ENCODE results near the gene LRBA.
"Not testable (repeated sequence)": the region's sequence is repeated elsewhere in the genome, so short reads cannot be mapped to it uniquely, and the experiment has no call there.

The LRBA gene

DNA sequence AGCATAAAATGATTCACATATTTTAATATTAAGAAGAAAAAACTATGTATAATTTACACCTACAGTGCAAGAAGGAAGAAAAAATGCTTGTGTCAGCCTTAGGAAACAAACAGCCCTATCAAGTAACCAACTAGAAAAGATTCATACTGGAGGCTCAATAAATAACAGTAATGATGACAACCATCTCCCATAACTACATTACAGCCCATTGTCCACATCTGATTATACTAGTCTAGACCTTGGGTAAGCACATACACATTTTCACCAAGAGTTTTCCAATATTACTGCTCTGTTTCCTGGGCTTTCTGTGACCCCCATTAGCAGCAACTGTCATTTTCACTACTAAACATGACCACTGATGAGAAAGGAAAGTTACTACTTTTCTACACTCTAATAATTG is 263.4 kb downstream of the LRBA start:
- H3K9ac ChIP-seq (ENCODE audit: low read length), result no peak overlapping the region
- no peaks in the 10 kb centered on the region for H3K4me1 ChIP-seq (ENCODE audit: insufficient read depth, low read length)
- H3K9me3 ChIP-seq (ENCODE audit: low read length), result no peaks in the 10 kb centered on the region
- no peak overlapping the region for H3K4me3 ChIP-seq (ENCODE audit: low read depth in 1 of 2, low read length in 2 of 2)
- H3K27ac ChIP-seq (ENCODE audit: low read depth, low read length), result no peak overlapping the region
- no peaks in the 10 kb centered on the region for H3K27me3 ChIP-seq (ENCODE audit: control insufficient read depth in 1 of 2, insufficient read depth in 2 of 2, low read length in 2 of 2)
- H3K36me3 ChIP-seq (ENCODE audit: insufficient read depth, low read length), result no peaks in the 10 kb centered on the region

DNA sequence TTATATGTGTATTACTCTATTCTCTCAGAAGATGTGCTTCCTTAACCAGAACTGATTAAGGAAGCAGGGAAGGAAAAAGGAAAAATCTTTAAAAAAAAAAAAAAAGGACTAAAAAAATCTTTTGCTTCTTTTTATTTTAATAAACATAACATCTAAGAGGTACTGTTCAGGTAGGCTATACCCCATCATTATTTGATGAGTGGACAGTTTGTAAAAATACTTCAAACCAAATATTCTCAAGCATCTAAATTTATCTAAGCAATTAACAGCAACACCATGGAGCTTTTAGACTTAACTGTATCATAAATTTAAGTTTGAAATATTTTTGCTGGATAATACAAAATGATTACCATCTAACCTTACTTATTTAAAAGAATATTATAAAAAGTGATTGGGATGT is 264.3 kb downstream of the LRBA start:
- H3K36me3 ChIP-seq (ENCODE audit: insufficient read depth, low read length), result no peaks in the 10 kb centered on the region
- no peaks in the 10 kb centered on the region for H3K27me3 ChIP-seq (ENCODE audit: control insufficient read depth in 1 of 2, insufficient read depth in 2 of 2, low read length in 2 of 2)
- H3K4me1 ChIP-seq (ENCODE audit: insufficient read depth, low read length), result no peaks in the 10 kb centered on the region
- H3K9ac ChIP-seq (ENCODE audit: low read length), result no peak overlapping the region
- H3K4me3 ChIP-seq (ENCODE audit: low read depth in 1 of 2, low read length in 2 of 2), result no peak overlapping the region
- no peak overlapping the region for H3K27ac ChIP-seq (ENCODE audit: low read depth, low read length)
- no peaks in the 10 kb centered on the region for H3K9me3 ChIP-seq (ENCODE audit: low read length)

- H3K9ac ChIP-seq (ENCODE audit: low read length), result no peak overlapping the region
- H3K4me3 ChIP-seq (ENCODE audit: low read depth in 1 of 2, low read length in 2 of 2), result no peak overlapping the region
- H3K27me3 ChIP-seq (ENCODE audit: control insufficient read depth in 1 of 2, insufficient read depth in 2 of 2, low read length in 2 of 2), result no peaks in the 10 kb centered on the region
- no peak overlapping the region for H3K27ac ChIP-seq (ENCODE audit: low read depth, low read length)
- H3K36me3 ChIP-seq (ENCODE audit: insufficient read depth, low read length), result no peaks in the 10 kb centered on the region
- no peaks in the 10 kb centered on the region for H3K4me1 ChIP-seq (ENCODE audit: insufficient read depth, low read length)
- no peaks in the 10 kb centered on the region for H3K9me3 ChIP-seq (ENCODE audit: low read length)
These were observed 268.9 kb downstream of the LRBA start for GRCh38 chr4:150746156-150746555.

DNA sequence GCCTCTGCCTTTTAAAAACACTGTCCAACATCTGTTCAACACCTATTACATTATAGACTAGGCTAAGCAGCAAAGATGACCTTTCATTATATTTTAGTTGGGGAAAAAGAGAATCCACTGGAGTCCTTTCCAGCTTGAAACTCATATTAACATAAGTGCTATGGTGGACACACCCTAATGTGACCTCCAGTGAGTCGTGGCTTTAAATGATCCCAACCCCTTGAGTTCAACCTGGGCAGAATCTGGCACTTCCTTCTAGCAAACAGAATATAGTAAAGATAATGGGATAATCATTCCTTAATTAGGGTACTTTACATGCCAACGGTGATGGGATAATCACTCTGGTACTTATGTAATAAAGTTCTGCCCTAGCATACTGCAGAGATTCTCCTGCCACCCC is 270.5 kb downstream of the LRBA start:
- Histone ChIP-seq H3K4me1 (ENCODE audit: insufficient read depth, low read length) (no peaks in the 10 kb centered on the region), H3K9ac (ENCODE audit: low read length) (no peak overlapping the region), H3K4me3 (ENCODE audit: low read depth in 1 of 2, low read length in 2 of 2) (no peak overlapping the region), H3K27ac (ENCODE audit: low read depth, low read length) (no peak overlapping the region), H3K36me3 (ENCODE audit: insufficient read depth, low read length) (no peaks in the 10 kb centered on the region), H3K9me3 (ENCODE audit: low read length) (no peaks in the 10 kb centered on the region), H3K27me3 (ENCODE audit: control insufficient read depth in 1 of 2, insufficient read depth in 2 of 2, low read length in 2 of 2) (no peaks in the 10 kb centered on the region)

GRCh38 chr4:150743564-150744342 is 271.3 kb downstream of the LRBA start:
- Histone ChIP-seq H3K9me3 (ENCODE audit: low read length) (no peaks in the 10 kb centered on the region), H3K27ac (ENCODE audit: low read depth, low read length) (no peak overlapping the region), H3K4me1 (ENCODE audit: insufficient read depth, low read length) (no peaks in the 10 kb centered on the region), H3K9ac (ENCODE audit: low read length) (no peak overlapping the region), H3K27me3 (ENCODE audit: control insufficient read depth in 1 of 2, insufficient read depth in 2 of 2, low read length in 2 of 2) (no peaks in the 10 kb centered on the region), H3K36me3 (ENCODE audit: insufficient read depth, low read length) (no peaks in the 10 kb centered on the region), H3K4me3 (ENCODE audit: low read depth in 1 of 2, low read length in 2 of 2) (no peak overlapping the region)

GRCh38 chr4:150742930-150743329 is 272.2 kb downstream of the LRBA start:
- H3K4me3 ChIP-seq (ENCODE audit: low read depth in 1 of 2, low read length in 2 of 2); H3K9ac ChIP-seq (ENCODE audit: low read length); H3K9me3 ChIP-seq (ENCODE audit: low read length); H3K27ac ChIP-seq (ENCODE audit: low read depth, low read length); H3K4me1 ChIP-seq (ENCODE audit: insufficient read depth, low read length); H3K27me3 ChIP-seq (ENCODE audit: control insufficient read depth in 1 of 2, insufficient read depth in 2 of 2, low read length in 2 of 2); H3K36me3 ChIP-seq (ENCODE audit: insufficient read depth, low read length): not testable (repeated sequence)

DNA sequence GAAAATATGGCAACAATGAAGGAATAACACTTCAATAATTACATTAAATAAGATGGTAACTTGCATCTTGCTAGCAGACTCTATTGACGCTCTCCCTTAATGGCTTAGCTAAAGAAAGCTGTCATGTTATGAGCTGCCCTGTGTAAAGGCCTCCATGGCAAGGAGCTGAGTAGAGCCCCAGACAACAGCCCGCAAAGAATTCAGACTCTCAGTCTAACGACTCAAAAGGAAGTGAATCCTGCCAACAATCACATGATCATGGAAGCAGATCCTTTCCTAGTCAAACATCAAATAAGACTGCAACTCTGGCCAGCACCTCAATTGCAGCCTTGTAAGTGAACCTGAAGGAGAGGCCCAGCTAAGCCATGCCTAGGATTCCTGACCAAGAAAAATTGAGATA is 275.5 kb downstream of the LRBA start:
- H3K4me1 ChIP-seq (ENCODE audit: insufficient read depth, low read length), result no peaks in the 10 kb centered on the region
- H3K9ac ChIP-seq (ENCODE audit: low read length), result no peak overlapping the region
- no peaks in the 10 kb centered on the region for H3K9me3 ChIP-seq (ENCODE audit: low read length)
- H3K27ac ChIP-seq (ENCODE audit: low read depth, low read length), result no peak overlapping the region
- no peaks in the 10 kb centered on the region for H3K27me3 ChIP-seq (ENCODE audit: control insufficient read depth in 1 of 2, insufficient read depth in 2 of 2, low read length in 2 of 2)
- H3K36me3 ChIP-seq (ENCODE audit: insufficient read depth, low read length), result no peaks in the 10 kb centered on the region
- no peak overlapping the region for H3K4me3 ChIP-seq (ENCODE audit: low read depth in 1 of 2, low read length in 2 of 2)

DNA sequence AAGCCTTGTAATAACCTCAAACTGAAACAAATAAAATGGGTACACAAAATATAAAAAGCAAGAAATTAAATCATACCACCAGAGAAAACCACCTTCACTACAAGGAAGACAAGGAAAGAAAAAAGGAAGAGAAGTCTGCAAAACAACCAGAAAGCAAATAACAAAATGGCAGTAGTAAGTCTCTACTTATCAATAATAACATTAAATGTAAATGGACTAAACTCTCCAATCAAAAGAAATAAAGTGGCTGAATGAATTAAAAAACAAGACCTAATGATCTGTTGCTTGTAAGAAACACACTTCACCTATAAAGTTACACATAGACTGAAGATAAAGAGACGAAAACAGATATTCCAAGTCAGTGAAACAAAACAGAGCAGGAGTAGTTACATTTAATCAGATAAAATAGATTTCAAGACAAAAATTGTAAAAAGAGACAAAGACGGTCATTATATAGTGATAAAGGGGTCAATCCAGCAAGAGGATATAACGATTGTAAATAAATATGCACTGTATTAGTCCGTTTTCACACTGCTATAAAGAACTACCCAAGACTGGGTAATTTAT is 289.0 kb downstream of the LRBA start:
- no peaks in the 10 kb centered on the region for H3K27me3 ChIP-seq (ENCODE audit: control insufficient read depth in 1 of 2, insufficient read depth in 2 of 2, low read length in 2 of 2)
- no peaks in the 10 kb centered on the region for H3K36me3 ChIP-seq (ENCODE audit: insufficient read depth, low read length)
- H3K9me3 ChIP-seq (ENCODE audit: low read length), result no peaks in the 10 kb centered on the region
- H3K27ac ChIP-seq (ENCODE audit: low read depth, low read length), result no peak overlapping the region
- no peak overlapping the region for H3K4me3 ChIP-seq (ENCODE audit: low read depth in 1 of 2, low read length in 2 of 2)
- H3K4me1 ChIP-seq (ENCODE audit: insufficient read depth, low read length), result no peaks in the 10 kb centered on the region
- H3K9ac ChIP-seq (ENCODE audit: low read length), result no peak overlapping the region

DNA sequence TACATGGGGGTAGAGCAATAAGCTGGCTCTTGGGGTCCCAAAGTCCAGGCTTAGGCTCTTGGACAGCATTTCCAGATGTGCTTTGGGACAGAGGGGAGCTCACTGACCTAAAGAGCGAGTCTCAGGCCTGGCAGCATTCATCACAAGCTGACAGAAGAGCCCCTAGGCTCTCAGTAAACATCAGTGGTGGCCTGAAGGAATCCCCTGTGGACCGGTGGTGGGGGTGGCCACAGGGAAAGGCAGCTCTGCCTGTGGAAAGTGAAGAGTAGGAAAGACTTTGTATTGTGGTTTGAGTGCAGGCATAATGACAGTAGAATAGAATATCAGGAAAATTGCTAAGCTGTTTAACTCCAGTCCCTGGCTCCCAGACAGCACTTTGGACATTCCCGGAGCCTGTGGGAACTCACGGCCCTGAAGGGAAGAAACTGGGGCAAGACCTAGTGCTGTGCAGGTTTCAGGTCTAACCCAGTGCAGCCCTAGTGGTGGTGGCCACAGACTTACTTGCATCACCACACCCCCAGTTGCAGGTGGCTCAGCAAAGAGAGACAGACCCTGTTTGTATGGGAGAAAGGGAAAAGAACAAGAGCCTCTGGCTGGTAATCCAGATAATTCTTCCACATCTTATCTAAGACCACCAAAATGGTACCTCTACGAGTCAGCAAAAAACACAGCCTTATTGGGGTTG is 291.2 kb downstream of the LRBA start:
- Histone ChIP-seq H3K9me3 (ENCODE audit: low read length) (no peaks in the 10 kb centered on the region), H3K27me3 (ENCODE audit: control insufficient read depth in 1 of 2, insufficient read depth in 2 of 2, low read length in 2 of 2) (no peaks in the 10 kb centered on the region), H3K9ac (ENCODE audit: low read length) (no peak overlapping the region), H3K4me3 (ENCODE audit: low read depth in 1 of 2, low read length in 2 of 2) (no peak overlapping the region), H3K27ac (ENCODE audit: low read depth, low read length) (no peak overlapping the region), H3K36me3 (ENCODE audit: insufficient read depth, low read length) (no peaks in the 10 kb centered on the region), H3K4me1 (ENCODE audit: insufficient read depth, low read length) (no peaks in the 10 kb centered on the region)

GRCh38 chr4:150722908-150723362 is 292.1 kb downstream of the LRBA start:
- H3K4me3 ChIP-seq (ENCODE audit: low read depth in 1 of 2, low read length in 2 of 2), result no peak overlapping the region
- H3K36me3 ChIP-seq (ENCODE audit: insufficient read depth, low read length), result no peaks in the 10 kb centered on the region
- H3K27ac ChIP-seq (ENCODE audit: low read depth, low read length), result no peak overlapping the region
- no peaks in the 10 kb centered on the region for H3K27me3 ChIP-seq (ENCODE audit: control insufficient read depth in 1 of 2, insufficient read depth in 2 of 2, low read length in 2 of 2)
- no peaks in the 10 kb centered on the region for H3K9me3 ChIP-seq (ENCODE audit: low read length)
- no peak overlapping the region for H3K9ac ChIP-seq (ENCODE audit: low read length)
- H3K4me1 ChIP-seq (ENCODE audit: insufficient read depth, low read length), result no peaks in the 10 kb centered on the region

GRCh38 chr4:150720973-150721518 is 294.0 kb downstream of the LRBA start:
- Histone ChIP-seq H3K9me3 (ENCODE audit: low read length) (no peaks in the 10 kb centered on the region), H3K36me3 (ENCODE audit: insufficient read depth, low read length) (no peaks in the 10 kb centered on the region), H3K4me3 (ENCODE audit: low read depth in 1 of 2, low read length in 2 of 2) (no peak overlapping the region), H3K27ac (ENCODE audit: low read depth, low read length) (no peak overlapping the region), H3K9ac (ENCODE audit: low read length) (no peak overlapping the region), H3K4me1 (ENCODE audit: insufficient read depth, low read length) (no peaks in the 10 kb centered on the region), H3K27me3 (ENCODE audit: control insufficient read depth in 1 of 2, insufficient read depth in 2 of 2, low read length in 2 of 2) (no peaks in the 10 kb centered on the region)
